H9 (cell line): ENCODE results near the gene AFAP1L1. TPM values are rescaled to one million over a fixed set of nuclear protein-coding genes. Genes with fewer than 3 reads are reported as not detected.
"Not testable (repeated sequence)": the region's sequence is repeated elsewhere in the genome, so short reads cannot be mapped to it uniquely, and the experiment has no call there.

Experiments used
- DNase-seq: peaks from one replicate; pipeline ENCODE4 v3.0.0-alpha.2; 2017
- H2AFZ ChIP-seq: one replicate; pipeline ENCODE4 v1.6.1; 2013; ENCODE audit warnings: mild to moderate bottlenecking, low read length, control low read depth, moderate library complexity
- H2AK5ac ChIP-seq: 2 replicates; pipeline ENCODE4 v1.6.1; 2013; ENCODE audit warnings: low read length, control low read depth, mixed read lengths; ENCODE audit not compliant: insufficient read length
- H2BK120ac ChIP-seq: one replicate; pipeline ENCODE4 v1.6.1; 2013; ENCODE audit warnings: low read depth, mild to moderate bottlenecking, low read length, control low read depth, inconsistent platforms; ENCODE audit not compliant: poor library complexity, severe bottlenecking
- H2BK12ac ChIP-seq: 2 replicates; pipeline ENCODE4 v1.6.1; 2013; ENCODE audit warnings: low read length, control low read depth, mixed read lengths, low read depth; ENCODE audit not compliant: insufficient read length
- H2BK15ac ChIP-seq: 2 replicates; pipeline ENCODE4 v1.6.1; 2013; ENCODE audit warnings: low read depth, low read length, control low read depth
- H2BK20ac ChIP-seq: one replicate; pipeline ENCODE4 v1.6.1; 2013; ENCODE audit warnings: low read depth, mild to moderate bottlenecking, low read length, control low read depth, inconsistent platforms; ENCODE audit not compliant: poor library complexity, severe bottlenecking
- H2BK5ac ChIP-seq: 2 replicates; pipeline ENCODE4 v1.6.1; 2013; ENCODE audit warnings: low read length, control low read depth, mixed read lengths; ENCODE audit not compliant: insufficient read length
- H3K14ac ChIP-seq: 2 replicates; pipeline ENCODE4 v1.6.1; 2013; ENCODE audit warnings: low read length, control low read depth; ENCODE audit not compliant: insufficient read depth
- H3K18ac ChIP-seq: 2 replicates; pipeline ENCODE4 v1.6.1; 2013; ENCODE audit warnings: low read depth, mild to moderate bottlenecking, mixed read lengths, low read length, control low read depth; ENCODE audit not compliant: insufficient read length
- H3K23ac ChIP-seq: 2 replicates; pipeline ENCODE4 v1.6.1; 2013; ENCODE audit warnings: low read length, control low read depth, mixed read lengths, low read depth; ENCODE audit not compliant: insufficient read length
- H3K23me2 ChIP-seq: 2 replicates; pipeline ENCODE4 v1.6.1; 2013; ENCODE audit warnings: low read depth, mild to moderate bottlenecking, mixed read lengths, low read length, control low read depth; ENCODE audit not compliant: insufficient read length, poor library complexity, severe bottlenecking
- H3K27ac ChIP-seq: 2 replicates; pipeline ENCODE4 v1.5.1; 2013; ENCODE audit warnings: low read length, control low read depth, mixed read lengths, low read depth; ENCODE audit not compliant: insufficient read length
- H3K27me3 ChIP-seq: 2 replicates; pipeline ENCODE4 v1.6.1; 2013; ENCODE audit warnings: low read length, control low read depth, inconsistent platforms; ENCODE audit not compliant: insufficient read depth
- H3K4ac ChIP-seq: 2 replicates; pipeline ENCODE4 v1.6.1; 2013; ENCODE audit warnings: low read depth, mild to moderate bottlenecking, control low read depth, inconsistent platforms, low read length, moderate library complexity
- H3K4me1 ChIP-seq: 2 replicates; pipeline ENCODE4 v1.6.1; 2013; ENCODE audit warnings: low read length, control low read depth, inconsistent platforms; ENCODE audit not compliant: insufficient read depth
- H3K4me2 ChIP-seq: 2 replicates; pipeline ENCODE4 v1.6.1; 2013; ENCODE audit warnings: low read length, control low read depth, mixed read lengths; ENCODE audit not compliant: insufficient read length, insufficient read depth
- H3K56ac ChIP-seq: 2 replicates; pipeline ENCODE4 v1.6.1; 2013; ENCODE audit warnings: low read depth, mild to moderate bottlenecking, mixed read lengths, low read length, control low read depth; ENCODE audit not compliant: insufficient read length
- H3K79me1 ChIP-seq: 2 replicates; pipeline ENCODE4 v1.6.1; 2013; ENCODE audit warnings: low read depth, mild to moderate bottlenecking, moderate library complexity, low read length, control low read depth, inconsistent platforms; ENCODE audit not compliant: insufficient read depth, poor library complexity, severe bottlenecking
- H3K79me2 ChIP-seq: 2 replicates; pipeline ENCODE4 v1.6.1; 2013; ENCODE audit warnings: low read length, control low read depth, inconsistent platforms; ENCODE audit not compliant: insufficient read depth
- H3K9ac ChIP-seq: 2 replicates; pipeline ENCODE4 v1.6.1; 2013; ENCODE audit warnings: low read length, control low read depth, mixed read lengths; ENCODE audit not compliant: insufficient read length; ENCODE audit errors: extremely low read depth
- H3K9me3 ChIP-seq: one replicate; pipeline ENCODE4 v1.6.1; 2013; ENCODE audit warnings: low read depth, low read length, inconsistent platforms; ENCODE audit not compliant: control insufficient read depth
- H3T11ph ChIP-seq: one replicate; pipeline ENCODE4 v1.6.1; 2013; ENCODE audit warnings: mild to moderate bottlenecking, low read length, control low read depth, inconsistent platforms
- H4K20me1 ChIP-seq: one replicate; pipeline ENCODE4 v1.6.1; 2013; ENCODE audit not compliant: control insufficient read depth, insufficient read length, insufficient read depth
- H4K5ac ChIP-seq: 2 replicates; pipeline ENCODE4 v1.6.1; 2013; ENCODE audit warnings: low read depth, mild to moderate bottlenecking, mixed read lengths, low read length, control low read depth; ENCODE audit not compliant: insufficient read length
- H4K8ac ChIP-seq: replicated peaks from 2 replicates; pipeline ENCODE4 v1.6.1; 2013; ENCODE audit warnings: low read length, control low read depth, mixed read lengths, low read depth; ENCODE audit not compliant: insufficient read length
- H4K91ac ChIP-seq: 2 replicates; pipeline ENCODE4 v1.6.1; 2013; ENCODE audit warnings: low read depth, mild to moderate bottlenecking, moderate library complexity, mixed read lengths, low read length, control low read depth; ENCODE audit not compliant: insufficient read length
- H3K27ac Mint-ChIP-seq, 3 experiments: 2 replicates in 2 of 3; 3 replicates in 1 of 3; pipeline ENCODE4 v1.8.0; 2020 to 2021; ENCODE audit warnings: mixed read lengths in 3 of 3, mild to moderate bottlenecking in 1 of 3, moderate library complexity in 1 of 3
- H3K27me3 Mint-ChIP-seq: 2 replicates; pipeline ENCODE4 v1.8.0; 2021; ENCODE audit warnings: low read depth, mild to moderate bottlenecking, moderate library complexity, mixed read lengths
- H3K36me3 Mint-ChIP-seq, 3 experiments: 2 replicates in 2 of 3; 3 replicates in 1 of 3; pipeline ENCODE4 v1.8.0; 2020 to 2021; ENCODE audit warnings: low read depth in 3 of 3, mixed read lengths in 3 of 3; ENCODE audit not compliant: insufficient read depth in 1 of 3
- H3K4me1 Mint-ChIP-seq, 2 experiments: 2 replicates each; pipeline ENCODE4 v1.8.0; 2020; ENCODE audit warnings: mixed read lengths in 2 of 2
- H3K4me3 Mint-ChIP-seq, 2 experiments: 2 replicates in 1 of 2; 3 replicates in 1 of 2; pipeline ENCODE4 v1.8.0; 2020 to 2021; ENCODE audit warnings: mild to moderate bottlenecking in 2 of 2, mixed read lengths in 2 of 2, moderate library complexity in 1 of 2
- H3K9me3 Mint-ChIP-seq, 2 experiments: 2 replicates in 1 of 2; 3 replicates in 1 of 2; pipeline ENCODE4 v1.8.0; 2020; ENCODE audit warnings: mild to moderate bottlenecking in 2 of 2, mixed read lengths in 2 of 2, moderate library complexity in 1 of 2
- CTCF ChIP-seq: fragments of 200-600 bp; sonication (generic); conservative IDR thresholded peaks from 3 replicates; pipeline ENCODE4 v1.8.0; 2021; ENCODE audit warnings: antibody characterized with exemption, mild to moderate bottlenecking
- WGBS: extraction: QIAGEN DNeasy Blood & Tissue Kit; methylation state at CpG from one replicate; pipeline ENCODE4 v1.1.7; 2013; ENCODE audit warnings: missing lambda C conversion rate, low lambda C conversion rate, mixed read lengths; ENCODE audit not compliant: insufficient read length; ENCODE audit errors: extremely low coverage; 5-methylcytosine and 5-hydroxymethylcytosine counted together
- total RNA-seq: library from RNA; stranded (reverse); gene quantifications from 2 replicates; pipeline ENCODE4 v1.2.1, GENCODE V29; 2021

AFAP1L1 gene
- total RNA-seq, 1 experiment from 2014 or later = 1.8 TPM

DNA sequence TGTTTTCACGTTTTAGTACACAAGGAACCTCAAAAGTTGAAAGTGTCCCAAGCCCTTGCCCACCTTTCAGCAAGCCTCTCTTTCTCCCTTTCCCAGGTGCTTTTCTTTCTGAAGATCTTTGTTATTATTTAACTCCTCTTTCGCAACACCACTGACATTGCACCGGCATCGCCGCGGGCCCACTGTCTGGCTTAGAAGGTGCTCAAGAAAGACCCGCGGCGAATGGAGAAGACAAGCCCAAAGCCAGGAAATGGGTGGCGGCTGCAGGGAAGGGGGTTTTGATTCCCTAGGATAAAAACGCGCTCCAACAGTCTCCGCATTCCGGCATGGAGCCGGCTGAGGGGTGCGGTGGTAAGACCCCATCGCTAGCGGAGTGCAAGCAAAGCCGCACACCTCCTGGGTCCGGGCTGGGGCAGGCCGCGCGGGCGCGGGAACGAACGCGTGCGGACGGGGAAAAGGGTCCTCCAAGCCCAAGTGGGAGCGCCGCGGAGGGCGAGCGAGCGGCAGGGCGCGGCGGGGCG, 404 bp upstream of the AFAP1L1 start:
- no peak overlapping the region for H3K23ac ChIP-seq
- no peak overlapping the region for H4K91ac ChIP-seq
- H2BK12ac ChIP-seq = no peak overlapping the region
- H4K8ac ChIP-seq = no peak overlapping the region
- H3K4ac ChIP-seq = no peak overlapping the region
- H3K18ac ChIP-seq = peak overlapping the region; percentile 31
- Mint-ChIP-seq H3K36me3 (no peaks in the 10 kb centered on the region), H3K9me3 (no peaks in the 10 kb centered on the region; a peak in 1 of 5 replicates), H3K27ac (no peak overlapping the region), H3K4me3 (peak overlapping the region; percentile 71 to 77), H3K4me1 (peaks cover 19 to 24% of the 10 kb centered on the region in 2 experiments), H3K27me3 (peaks cover 59% of the 10 kb centered on the region)
- no peak overlapping the region for H2BK120ac ChIP-seq
- no peaks in the 10 kb centered on the region for H4K20me1 ChIP-seq
- peak overlapping the region; percentile 79 for H2AFZ ChIP-seq
- no peaks in the 10 kb centered on the region; the same call in 1 of the 2 replicates for H3K4me1 ChIP-seq
- WGBS = no CpG with 5 or more reads among the region's 40 CpGs
- no peaks in the 10 kb centered on the region for H3K9me3 ChIP-seq
- H3T11ph ChIP-seq = no peak overlapping the region
- H3K79me2 ChIP-seq = no peaks in the 10 kb centered on the region
- DNase-seq = peak; percentile 70
- peak overlapping the region; percentile 59 for H3K4me2 ChIP-seq
- no peak overlapping the region for H3K9ac ChIP-seq
- no peak overlapping the region for H2BK20ac ChIP-seq
- no peaks in the 10 kb centered on the region for H3K79me1 ChIP-seq
- H3K27ac ChIP-seq = no peak overlapping the region
- no peak overlapping the region for H3K56ac ChIP-seq
- H3K27me3 ChIP-seq = peaks cover 7% of the 10 kb centered on the region; the same call in 1 of the 2 replicates
- H2BK15ac ChIP-seq = peak overlapping the region; percentile 42; the same call in 1 of the 2 replicates
- H4K5ac ChIP-seq = no peak overlapping the region
- H2AK5ac ChIP-seq = no peak overlapping the region
- no peak for TF ChIP-seq CTCF
- H2BK5ac ChIP-seq = no peak overlapping the region
- 0 out of 2 replicates have a peak overlapping the region, but pooled peaks have one; percentile 27 for H3K14ac ChIP-seq
- peaks cover 8% of the 10 kb centered on the region for H3K23me2 ChIP-seq

DNA sequence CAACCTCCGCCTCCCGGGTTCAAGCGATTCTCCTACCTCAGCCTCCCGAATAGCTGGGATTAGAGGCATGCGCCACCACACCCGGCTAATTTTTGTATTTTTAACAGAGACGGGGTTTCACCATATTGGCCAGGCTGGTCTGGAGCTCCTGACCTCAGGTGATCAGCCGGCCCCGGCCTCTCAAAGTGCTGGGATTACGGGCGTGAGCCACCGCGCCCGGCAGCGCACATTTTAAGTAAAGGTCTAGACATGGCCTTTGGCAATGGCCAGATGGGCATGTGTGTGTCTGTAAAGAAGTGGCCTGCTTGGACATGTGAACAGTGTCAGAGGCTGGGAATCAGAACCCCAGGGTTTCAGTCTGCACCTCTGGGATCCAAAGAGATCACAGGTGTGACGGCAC, 1.1 kb downstream of the AFAP1L1 start:
- H2AFZ ChIP-seq, H2BK5ac ChIP-seq, H3K36me3 Mint-ChIP-seq, H3K79me1 ChIP-seq, DNase-seq, H3K79me2 ChIP-seq, H2BK120ac ChIP-seq, H3K23me2 ChIP-seq, H4K91ac ChIP-seq, H3K27ac Mint-ChIP-seq, H3K27me3 ChIP-seq, H2AK5ac ChIP-seq, H3K9ac ChIP-seq, H3K9me3 Mint-ChIP-seq, H3K9me3 ChIP-seq, H4K20me1 ChIP-seq, H3K27ac ChIP-seq, H3K4me1 ChIP-seq, H3K56ac ChIP-seq, H2BK20ac ChIP-seq, H3K23ac ChIP-seq, H3K18ac ChIP-seq, H4K8ac ChIP-seq, H2BK12ac ChIP-seq, H3T11ph ChIP-seq, H2BK15ac ChIP-seq, H4K5ac ChIP-seq, H3K4ac ChIP-seq, H3K14ac ChIP-seq: not testable (repeated sequence)
- peak overlapping the region; percentile 59 for H3K4me2 ChIP-seq
- Mint-ChIP-seq H3K27me3 (peaks cover 63% of the 10 kb centered on the region), H3K4me3 (peak overlapping the region; percentile 80 to 95), H3K4me1 (peaks cover 19 to 24% of the 10 kb centered on the region in 2 experiments)
- WGBS = no CpG with 5 or more reads among the region's 16 CpGs
